GM12873 (cell line): ENCODE measurements around the gene RPS6KA2.

Experiments used
- TF ChIP-seq, protein P1 (sequence below): IDR thresholded peaks from 2 replicates; pipeline ENCODE4 v1.5.1; 2012; ENCODE audit warnings: low read depth, mild to moderate bottlenecking, moderate library complexity, low read length, control low read depth; ENCODE audit not compliant: insufficient read depth; ENCODE audit errors: missing control alignments

RPS6KA2 gene

DNA sequence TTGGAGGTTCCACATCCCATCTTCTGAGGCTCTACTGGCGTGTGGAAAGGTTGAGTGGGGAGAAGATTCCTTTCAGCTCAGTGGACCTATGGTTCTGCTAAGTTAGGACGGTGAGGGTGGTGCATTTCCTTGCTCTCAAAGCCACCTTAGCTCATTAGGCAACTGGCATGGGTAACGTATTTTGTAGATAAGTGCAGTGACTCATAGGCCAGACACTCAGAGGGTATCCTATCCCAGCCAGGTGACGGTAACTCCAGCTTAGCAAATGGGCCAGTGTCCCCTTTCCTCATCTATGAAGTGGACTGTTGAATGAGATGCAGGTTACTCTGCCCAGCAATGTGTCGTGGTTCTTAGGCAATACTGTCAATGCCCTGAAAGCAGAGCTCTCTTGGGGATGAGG is 3.7 kb downstream of the RPS6KA2 start:
- TF ChIP-seq, protein P1, sequence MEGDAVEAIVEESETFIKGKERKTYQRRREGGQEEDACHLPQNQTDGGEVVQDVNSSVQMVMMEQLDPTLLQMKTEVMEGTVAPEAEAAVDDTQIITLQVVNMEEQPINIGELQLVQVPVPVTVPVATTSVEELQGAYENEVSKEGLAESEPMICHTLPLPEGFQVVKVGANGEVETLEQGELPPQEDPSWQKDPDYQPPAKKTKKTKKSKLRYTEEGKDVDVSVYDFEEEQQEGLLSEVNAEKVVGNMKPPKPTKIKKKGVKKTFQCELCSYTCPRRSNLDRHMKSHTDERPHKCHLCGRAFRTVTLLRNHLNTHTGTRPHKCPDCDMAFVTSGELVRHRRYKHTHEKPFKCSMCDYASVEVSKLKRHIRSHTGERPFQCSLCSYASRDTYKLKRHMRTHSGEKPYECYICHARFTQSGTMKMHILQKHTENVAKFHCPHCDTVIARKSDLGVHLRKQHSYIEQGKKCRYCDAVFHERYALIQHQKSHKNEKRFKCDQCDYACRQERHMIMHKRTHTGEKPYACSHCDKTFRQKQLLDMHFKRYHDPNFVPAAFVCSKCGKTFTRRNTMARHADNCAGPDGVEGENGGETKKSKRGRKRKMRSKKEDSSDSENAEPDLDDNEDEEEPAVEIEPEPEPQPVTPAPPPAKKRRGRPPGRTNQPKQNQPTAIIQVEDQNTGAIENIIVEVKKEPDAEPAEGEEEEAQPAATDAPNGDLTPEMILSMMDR, result no peak

DNA sequence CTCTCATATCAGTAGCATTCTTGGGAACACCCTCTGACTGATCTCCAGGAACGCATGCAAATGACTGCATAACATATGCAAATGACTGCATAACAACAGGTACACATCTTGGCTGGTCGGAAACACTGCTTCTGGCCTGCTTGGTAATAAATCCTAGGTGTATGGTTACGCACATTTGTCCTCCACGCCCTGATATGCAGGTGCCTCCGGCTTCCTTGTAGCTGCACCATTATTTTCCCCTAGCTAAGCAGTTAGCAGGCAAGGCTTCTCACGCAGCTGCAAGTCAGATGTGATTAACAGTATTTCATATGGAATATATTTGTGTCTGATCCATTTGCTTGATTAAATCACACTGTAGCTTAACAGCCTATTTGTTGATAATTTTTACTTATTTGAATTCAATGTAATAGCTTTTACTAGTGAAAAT is 5.9 kb downstream of the RPS6KA2 start:
- TF ChIP-seq, protein P1, result no peak

DNA sequence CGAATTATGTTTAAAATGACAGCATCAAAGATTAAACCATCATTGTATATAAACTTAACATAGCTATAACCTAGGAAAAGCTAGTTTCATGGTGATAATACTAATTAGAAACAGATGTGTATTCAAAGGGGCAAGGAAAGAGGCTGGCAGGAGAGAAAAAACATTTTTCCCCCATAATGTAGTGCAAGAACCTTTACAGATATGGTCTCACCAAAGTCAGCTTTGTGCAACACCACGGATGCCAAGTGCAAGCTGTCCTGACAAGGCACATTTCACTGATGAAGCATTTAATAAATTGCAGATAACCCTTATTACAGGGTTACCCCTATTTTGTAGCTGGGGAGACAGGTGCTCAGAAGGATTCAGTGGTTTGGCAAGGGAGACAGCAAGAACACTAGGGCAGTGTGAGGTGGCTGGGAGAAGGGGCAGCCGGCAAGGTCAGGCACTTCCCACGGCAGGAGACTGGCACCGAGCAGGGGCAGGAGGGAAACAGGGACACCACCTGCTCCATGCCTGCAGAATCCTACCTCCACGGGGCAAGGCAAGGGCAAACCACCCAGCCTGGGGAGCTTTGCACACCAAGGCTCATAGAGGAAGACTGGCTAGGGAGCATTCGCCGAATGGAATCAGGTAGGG is 6.5 kb downstream of the RPS6KA2 start:
- TF ChIP-seq, protein P1, result no peak

DNA sequence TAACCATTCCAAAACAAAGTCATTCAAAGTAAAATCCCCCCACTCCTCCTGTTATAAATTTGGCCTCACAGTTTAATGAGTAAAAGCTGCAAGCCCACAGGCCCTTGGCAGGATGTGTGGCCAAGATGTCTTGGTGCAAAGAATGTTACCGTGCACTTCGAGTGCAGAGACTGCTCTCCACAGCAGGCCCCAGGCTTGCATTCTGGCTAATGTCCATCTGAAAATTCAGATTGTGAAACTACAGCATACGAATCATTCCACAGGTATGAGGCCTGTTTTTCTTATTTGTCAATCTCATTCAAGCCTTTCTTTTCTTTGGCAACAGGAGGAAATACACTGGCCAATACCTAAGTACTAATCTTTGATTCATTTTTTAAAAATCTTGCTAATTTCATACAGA is 7.1 kb downstream of the RPS6KA2 start:
- TF ChIP-seq, protein P1, result no peak

DNA sequence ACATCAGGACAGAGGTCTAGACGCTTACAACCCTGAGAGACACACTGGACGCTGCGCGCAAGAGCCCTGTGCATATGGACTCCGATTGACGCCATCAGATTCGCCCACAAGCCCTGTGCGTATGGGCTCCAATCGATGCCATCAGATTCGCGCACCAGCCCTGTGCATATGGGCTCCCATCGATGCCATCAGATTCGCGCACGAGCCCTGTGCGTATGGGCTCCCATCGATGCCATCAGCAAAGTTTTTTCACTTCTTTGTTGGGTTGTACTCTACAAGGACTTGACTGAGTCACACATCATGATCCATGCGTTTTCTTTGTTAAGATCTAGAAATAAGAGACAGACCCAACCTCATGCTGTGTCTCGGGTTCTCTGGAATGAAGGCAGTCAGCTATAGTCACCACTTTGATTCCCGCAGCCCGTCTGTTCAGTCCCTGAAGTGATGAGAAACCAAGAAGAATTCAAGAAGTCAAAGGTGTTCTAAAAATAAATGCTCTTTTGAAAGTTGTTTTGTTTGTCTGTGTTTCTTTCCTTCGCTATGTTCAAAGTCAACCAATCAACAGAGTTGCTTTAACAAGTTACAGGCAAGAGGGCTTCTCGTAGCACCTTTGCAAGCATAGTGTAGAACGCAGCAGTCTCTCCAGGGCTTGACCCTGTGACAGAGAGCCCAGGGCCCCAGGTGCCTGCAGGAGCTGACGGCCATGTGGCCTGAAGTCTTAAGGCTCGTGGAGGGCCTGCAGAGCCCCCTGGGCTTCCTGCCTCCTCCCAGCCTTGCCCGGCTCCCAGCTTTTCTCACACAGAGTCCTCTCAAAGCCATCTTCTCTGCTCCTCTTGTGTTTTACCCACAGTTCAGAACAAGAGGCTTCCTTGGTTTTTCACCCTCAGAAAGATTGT is 7.9 kb downstream of the RPS6KA2 start:
- TF ChIP-seq, protein P1, result no peak

DNA sequence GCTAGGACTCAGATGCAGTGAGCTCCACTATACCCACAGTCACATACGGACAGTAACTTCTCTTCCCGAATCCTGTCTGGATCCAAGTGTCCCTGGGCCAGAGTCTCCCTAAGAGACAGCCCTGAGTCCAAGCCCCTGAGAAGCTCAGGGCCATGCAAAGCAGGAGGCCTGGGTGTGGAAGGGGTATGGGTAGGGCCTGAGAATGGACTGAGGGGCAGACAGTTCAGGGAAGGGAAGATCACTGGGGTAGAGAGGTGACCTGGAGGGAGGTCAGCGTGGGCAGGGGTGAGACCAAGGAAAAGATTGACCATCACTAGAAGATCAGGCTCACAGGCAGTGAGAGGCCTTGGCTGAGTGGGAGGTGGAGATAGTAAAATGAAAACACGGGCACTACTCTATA is 8.8 kb downstream of the RPS6KA2 start:
- TF ChIP-seq, protein P1, result no peak

DNA sequence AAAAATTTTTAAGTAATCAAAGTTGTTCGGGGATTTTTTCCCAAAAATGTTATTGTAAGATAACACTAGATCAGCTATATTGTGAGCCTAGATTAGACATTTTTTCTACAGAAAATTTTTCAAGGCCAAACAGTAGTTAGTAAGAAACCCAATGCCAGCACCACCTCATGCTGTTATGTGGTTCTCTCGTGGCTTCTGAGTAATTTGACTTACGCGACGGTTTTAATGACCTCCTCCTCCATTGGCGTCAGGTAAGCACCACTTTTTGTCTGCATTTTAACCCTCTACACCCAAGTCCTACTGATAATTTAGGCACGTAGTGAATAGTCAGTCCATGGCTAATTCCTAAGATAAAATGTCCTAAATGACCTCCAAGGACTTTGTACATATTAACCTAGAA is 9.7 kb downstream of the RPS6KA2 start:
- TF ChIP-seq, protein P1, result no peak
